NCI-H748 (cell line): ENCODE measurements around the gene CIT.

Source experiments
- DNase-seq: peaks from one replicate; lab custom pipeline; 2025; ENCODE audit not compliant: unreplicated experiment; lab: John Stamatoyannopoulos, UW

CIT gene

DNA sequence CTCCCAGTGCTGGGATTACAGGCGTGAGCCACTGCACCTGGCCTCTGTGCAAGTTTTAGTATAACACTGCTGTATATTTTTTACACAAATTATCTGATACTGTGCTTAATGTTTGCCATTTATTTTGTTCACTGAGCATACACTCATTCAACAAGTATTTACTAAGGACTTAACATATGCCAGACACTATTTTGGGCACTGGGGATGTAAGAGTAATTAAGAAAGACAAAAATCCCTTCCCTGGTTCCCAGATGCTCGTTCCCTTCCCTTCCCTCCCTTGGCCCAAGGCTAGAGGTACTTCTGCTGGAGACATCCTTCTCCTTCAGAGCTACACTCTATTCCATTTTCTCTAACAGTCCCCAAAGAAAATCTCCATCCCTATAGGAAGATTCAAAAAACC lies 12.5 kb downstream of the CIT start:
- no peak for DNase-seq

DNA sequence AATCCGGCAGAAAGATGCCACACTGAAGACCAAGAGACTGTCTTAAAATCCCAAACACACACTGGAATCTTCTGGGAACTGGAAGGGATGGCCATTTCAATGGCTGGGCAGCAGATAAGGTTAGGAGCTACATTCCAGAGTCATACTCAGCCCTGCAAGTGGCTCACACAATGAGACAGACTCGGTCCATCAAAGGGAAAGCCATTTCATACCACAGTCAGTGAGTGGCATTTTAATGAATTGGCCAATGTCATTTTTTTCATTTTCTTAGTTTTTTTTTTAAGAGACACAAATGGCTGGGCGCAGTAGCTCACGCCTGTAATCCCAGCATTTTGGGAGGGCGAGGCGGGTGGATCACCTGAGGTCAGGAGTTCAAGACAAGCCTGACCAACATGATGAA lies 17.9 kb downstream of the CIT start:
- no peak for DNase-seq

DNA sequence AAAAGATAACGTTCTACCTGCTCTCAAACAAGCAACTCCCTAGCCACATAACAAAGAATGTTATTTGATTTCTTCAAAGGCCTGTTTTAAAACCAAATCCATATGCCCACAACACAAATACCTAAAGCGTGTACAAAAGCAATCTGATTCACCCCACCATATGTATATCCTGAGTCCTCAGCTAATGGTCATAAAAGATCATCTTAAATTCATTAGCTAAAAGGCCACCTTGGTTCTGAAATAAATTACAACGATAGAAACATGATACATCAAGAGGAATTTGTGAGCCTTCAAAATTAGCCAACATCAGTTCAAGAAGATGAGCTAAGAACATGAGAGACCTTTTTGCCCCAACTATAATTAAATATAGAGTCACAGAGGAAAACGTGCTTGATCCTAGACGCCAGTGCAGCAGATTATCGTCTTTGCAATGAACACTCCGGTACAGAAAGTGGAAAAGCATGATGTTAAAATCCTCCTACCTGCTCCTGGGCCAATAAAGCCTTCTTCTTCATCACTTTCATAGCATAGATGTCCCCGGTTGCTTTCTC lies 20.0 kb downstream of the CIT start:
- DNase-seq = no peak

DNA sequence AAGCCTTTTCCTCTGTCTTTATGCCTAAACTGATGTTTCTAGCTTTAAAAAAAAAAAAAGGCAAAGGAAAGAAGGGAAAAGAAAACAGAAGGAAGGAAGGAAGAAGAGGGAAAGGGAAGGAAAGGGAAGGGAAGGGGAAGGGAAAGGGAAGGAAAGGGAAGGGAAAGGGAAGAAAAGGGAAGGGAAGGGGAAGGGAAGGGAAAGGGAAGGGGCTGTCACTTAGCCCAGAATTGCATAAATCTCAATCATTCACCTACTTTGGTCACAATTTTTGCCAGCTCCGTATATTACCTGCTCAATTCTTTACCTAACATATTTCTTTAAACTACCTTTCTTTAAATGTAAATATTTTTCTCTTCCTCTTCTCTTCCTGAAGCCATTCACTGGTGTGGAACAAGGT lies 26.8 kb downstream of the CIT start:
- DNase-seq = no peak

DNA sequence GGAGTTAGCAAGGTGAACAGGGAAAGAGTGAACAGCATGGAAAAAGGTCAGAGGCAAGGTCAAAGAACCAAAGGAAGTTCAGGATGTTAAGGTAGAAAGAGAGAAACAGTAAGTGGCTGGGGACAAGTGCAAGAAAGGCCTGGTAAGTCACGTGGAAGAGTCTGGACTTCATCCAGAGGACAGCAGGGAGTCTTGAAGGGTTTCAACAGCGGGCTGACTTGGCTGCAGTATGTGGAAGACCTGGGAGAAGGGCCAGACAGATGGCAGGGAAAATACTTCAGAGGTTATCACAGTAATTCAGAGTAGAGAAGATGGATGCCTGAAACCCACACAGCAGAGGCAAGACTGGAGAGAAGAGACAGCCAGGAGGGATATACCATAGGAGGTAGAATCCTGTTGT lies 34.0 kb downstream of the CIT start:
- DNase-seq = no peak

DNA sequence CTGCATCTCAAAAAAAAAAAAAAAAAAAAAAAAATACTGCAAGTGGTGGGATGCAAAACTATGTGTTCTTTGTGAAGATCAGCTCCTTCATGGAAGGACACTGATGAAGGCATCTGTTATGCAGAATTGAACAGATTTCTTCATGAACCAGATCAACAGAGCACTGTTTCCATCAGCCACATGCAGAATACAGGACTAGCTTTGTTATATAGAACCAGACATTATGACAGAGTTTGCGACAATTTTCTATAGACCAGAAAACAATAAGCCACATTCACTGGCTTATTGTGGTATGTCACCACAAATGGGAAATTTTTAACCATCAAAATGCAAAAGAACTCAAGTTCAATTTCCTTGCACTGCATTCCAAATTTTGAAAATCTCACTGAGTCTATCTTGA lies 34.7 kb downstream of the CIT start:
- DNase-seq = no peak

DNA sequence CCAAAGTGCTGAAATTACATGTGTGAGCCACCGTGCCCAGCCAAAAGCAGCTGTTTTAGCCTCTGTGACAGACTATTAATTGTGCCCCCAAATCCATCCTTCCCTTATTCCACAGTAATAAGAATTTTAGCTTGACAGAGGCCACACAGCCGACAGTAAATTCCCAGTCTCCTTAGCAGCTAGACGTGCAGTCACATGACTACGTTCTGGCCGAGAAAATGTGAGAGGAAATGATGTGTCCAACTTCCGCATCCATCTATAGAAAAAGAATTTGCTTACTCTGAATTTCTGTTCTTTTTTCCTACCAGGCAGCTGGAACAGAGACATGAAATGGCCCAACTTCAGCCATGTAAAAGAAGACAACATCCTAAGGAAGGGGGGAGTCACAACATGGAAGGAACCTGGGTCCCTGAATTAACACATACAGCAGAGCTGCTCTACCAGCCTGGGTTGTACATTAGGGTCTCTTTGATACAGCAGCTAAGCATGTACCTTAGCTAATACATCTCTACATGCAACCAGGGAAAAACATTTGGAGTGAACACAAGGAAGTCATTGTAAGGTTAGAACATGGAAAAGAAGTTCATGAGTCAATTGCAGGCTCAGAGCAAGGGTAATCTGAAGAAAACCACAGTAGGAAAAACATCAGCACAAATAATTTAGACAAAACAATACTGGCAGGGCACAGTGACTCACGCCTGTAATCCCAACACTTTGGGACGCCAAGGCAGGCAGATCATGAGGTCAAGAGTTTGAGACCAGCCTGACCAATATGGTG lies 35.5 kb downstream of the CIT start:
- DNase-seq = no peak

DNA sequence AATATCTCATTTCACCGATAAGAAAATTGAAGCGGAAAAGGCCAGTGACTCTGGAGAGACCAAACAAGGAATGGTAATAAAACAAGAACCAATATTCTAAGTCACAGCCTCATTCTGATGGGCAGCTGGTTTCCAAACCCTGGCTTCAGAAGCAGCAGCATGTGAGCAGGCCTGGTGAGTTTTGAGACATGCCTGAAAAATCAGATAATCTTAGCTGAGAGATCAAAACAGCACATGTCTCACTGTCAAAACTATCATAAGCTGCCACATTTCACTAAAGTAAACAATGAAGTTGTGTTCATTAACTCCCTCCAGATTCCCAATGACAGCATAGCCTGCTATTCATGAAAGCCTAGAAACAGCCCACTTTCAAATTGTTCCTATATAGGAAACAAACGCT lies 36.5 kb downstream of the CIT start:
- DNase-seq = no peak

DNA sequence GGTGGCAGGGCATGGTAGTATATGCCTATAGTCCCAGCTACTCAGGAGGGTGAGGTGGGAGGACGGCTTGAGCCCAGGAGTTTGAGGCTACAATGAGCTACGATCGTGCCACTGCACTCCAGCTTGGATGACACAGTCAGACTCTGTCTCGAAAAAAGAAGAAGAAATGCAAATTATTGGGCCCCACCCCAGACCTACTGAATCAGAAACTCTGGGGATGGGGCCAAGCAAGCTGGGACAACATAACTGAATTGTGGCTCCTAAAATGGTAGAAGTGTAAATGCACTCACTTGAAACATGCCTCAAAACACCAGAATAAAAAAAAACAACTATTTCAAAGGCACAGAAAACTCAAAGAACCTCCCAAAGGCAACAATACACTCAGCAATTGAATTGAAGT lies 37.0 kb downstream of the CIT start:
- no peak for DNase-seq

DNA sequence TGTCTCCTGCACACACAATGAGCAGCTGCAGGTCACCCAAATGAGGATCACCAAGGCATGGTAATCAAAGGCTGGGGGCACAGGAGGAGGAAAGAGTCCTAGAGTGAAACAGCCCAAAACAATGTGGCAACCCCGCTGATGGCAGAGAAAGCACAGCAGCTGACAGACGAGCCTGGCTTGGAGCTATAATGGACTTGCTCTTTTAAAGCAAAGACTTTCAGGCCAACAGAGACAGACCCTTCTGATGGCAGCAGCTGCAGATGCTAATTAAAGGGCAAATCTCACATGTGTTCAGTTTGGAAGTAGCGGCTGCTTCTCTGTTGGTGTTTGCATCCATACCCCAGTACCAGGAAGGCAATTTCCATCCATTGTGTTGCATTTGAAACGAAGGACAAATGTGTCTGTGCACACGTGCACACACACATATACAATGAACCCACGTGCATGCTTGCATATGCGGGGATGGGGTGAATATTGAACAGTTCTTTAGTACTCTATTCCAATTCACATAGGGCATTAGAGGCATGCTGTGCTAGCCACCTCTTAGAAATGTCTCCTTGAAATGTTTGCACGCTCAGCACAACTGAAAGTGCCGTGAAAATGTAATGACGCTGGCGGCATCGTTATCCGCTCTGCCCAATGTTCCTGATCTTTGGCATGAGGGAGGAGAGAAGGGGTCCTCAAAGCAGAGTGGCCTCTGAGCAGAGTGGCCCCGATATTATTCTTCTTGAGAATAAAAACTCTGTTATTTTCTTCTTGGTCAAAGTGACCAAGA lies 38.1 kb downstream of the CIT start:
- DNase-seq = no peak

DNA sequence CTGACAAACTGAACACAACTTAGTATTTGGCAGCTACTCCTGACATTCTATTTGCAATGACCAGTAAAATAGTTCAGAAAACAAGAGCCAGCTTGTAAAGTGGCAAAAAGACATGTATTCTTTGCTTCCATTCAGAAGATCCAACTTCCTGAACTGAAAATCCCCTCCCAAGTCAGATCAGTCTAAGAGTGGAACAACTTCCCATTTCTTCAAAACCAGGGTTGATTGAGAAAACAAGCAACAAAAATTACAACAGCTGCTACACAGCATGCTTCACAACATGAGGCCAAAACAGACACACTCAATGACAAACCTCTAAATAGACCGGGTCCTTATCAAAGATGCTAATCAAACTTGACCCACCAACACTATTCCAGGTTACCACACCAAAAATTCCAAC lies 40.3 kb downstream of the CIT start:
- no peak for DNase-seq

DNA sequence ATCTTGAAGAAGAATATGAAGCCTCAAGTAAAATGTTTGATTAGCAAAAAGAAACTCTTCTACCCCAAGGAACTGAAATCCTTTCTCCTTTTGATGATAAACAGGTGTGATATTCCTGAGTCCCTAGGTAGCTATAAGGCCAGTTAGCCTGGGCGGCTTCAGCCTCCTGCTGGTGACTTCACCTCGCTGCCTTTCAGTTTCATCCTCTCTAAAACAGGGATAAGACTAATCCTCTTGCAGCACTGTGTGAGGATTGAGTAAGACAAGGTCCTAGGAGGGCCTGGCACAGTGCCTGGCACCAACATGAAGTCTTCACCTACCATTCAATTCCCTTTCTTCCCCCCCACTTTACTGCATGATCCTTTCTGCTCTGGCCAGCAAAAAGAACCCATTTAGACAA lies 42.1 kb downstream of the CIT start:
- no peak for DNase-seq

DNA sequence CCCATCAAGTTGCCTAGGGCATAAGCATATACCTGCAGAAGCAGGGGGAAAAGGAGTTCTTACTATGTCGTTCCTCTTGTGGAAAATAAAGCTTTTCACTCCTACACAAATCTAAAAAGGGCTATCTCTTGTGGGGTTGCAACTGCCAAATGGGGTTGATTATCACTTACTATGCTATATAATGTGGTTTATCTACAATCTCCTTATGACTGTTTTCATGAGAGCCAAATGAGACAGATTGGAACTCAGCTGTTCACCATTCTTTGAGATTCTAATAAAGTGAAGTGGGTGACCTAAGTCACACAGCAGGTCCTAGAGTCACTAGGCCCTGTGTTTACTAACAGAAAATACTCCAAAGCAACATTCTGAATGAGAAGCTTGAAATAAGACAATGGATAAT lies 47.7 kb downstream of the CIT start:
- no peak for DNase-seq

DNA sequence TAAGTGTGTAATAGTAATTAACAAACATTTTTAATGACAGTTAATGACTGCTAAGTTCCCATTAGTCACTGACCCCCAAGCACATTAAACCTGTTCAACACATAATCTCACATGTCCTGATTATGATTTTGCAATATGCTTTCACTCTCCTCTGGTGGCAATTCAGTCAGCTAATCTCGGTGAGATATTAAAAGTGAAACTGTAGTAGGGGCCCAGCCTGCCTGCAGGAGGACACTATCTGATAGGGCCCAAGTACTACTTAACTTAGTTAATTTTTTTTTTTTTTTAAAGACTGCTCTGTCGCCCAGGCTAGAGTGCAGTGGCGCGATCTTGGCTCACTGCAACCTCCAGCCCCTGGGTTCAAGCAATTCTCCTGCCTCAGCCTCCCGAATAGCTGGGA lies 48.8 kb downstream of the CIT start:
- DNase-seq = no peak

DNA sequence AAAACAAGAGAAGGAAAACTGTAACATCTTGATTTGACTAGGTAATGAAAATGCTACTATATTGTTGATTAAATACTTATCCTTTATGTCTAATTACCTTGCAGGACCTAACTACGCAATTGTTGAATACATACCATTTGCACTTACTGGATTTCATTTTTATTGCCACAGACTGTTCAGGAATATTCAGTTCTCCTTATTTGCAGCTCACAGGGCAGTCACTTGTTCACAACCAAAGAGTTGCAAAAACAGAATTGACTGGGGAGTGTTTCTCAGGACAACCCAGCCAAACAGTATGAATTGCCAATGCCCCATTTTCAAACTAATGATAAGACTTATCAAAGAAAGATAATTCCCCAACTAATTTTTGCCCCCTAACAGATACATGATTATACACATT lies 49.4 kb downstream of the CIT start:
- no peak for DNase-seq

DNA sequence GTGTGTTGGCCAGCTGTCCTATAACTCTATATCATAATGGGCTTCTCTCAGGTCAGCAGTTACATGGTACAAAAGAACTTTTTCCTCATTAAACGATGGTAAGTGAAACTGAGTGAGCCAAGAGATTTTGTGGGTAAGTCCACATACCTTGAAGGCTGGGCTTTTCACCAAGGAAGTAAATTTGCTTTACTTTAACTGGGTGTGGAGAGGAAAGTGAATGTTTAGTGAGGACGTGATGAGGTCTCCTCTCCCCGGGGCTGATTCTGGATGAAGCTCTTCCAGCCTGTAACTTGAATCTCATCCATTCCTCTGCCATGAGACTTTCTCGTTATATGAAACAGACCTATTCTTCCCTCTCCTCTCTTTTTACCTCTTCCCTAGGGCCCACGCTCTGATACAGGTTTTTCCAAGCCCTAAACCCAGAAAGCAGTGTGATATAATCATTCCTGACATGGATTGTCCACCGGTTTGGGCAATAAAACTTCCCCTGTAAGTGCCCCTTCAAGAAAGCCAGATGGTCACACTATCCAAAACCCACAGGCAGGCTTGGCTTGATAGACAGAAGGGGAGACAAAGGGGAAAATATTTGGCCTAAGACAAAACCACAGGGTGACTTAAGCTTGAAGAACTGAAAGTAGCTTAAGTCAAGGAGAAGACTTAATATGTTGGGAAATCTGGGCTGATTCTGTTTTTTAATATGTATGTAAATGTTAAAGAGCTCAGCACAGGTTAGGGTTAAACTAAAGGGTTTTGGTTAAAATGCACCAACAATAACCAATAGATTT lies 50.3 kb downstream of the CIT start:
- no peak for DNase-seq

DNA sequence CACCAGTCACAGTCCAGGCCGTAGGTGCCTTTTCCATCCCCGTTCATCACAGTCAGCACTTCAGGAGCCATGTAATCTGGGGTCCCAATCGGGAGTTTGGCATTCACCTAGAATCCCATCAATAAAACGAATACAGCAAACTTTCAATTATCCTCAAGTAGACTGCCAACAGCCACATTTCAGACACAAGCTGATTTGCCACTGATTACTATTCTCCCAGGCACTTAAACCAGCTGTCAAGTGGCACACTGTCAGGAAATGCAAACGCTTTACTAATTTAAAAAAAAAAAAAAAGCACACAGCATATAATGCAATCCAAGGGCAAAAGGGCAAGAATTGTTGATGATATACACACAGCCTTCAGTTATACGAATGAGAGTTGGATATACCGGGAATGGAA lies 51.9 kb downstream of the CIT start:
- no peak for DNase-seq

DNA sequence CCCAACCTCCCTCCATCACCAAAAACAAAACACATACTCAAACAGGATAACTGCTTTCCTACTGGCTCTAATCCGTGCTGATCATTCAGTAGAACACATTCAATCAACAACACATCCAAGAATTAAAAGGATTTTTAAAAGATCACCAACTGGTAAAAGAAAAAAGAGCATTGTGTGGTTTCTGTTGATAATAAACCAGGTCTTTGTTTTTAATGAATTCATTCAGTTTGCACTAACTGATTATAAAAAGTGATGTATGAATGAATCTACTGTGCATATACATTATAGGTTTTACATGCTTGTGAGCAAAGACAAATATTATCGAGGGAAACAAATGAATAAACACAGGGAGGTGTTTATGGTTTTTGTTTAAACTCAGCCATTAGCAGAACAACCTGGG lies 55.1 kb downstream of the CIT start:
- DNase-seq = no peak

DNA sequence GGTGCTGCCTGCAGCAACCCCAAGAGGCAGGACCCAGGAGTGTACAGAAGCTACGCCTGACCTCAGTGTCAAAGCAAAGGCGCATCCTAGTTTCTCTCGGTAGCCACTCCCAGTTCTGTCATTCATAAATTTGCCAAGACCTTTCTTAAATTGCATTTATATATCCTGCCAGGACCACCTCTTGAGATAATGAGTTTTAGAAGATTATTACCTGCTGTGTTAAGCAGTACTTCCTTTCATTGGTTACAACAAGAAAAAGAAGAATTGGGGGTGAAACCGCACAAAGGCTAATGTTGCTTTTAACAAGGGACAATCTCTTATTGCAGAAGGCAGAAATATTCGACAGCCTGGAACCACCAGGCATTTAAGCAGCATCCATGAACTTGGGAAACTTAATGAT lies 57.8 kb downstream of the CIT start:
- no peak for DNase-seq

DNA sequence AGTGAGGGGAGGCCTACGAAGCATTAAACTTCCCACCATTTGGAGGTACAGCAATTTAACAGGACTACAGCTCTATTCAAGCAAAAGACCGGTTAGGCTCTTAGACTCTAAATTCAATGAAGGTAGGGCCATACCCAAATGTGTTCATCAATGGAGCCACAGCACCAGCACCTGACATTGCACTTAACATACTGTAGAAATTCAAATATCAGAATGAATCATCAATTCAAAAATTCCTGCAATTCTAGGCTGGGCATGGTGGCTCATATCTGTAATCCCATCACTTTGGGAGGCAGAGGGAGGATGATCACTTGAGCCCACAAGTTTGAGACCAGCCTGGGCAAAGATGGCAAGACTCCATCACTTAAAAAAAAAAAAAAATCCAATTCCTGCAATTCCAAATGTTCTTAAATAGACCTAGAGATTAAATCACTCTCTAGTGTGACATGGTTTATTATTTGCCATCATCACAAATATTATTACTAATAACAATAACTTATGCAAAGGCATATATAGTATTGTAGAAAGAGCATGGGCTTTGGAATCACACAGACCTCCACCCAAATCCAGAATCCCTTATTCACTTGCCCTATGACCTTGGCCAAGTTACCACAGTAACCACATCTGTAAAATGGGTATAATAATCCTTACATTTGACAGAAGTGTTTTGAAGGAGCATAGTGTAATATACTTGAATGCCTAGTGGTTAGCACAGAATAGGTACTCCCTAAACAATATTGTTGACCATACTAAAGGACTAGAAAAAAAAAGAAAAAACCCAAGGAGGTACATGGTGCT lies 59.4 kb downstream of the CIT start:
- no peak for DNase-seq

DNA sequence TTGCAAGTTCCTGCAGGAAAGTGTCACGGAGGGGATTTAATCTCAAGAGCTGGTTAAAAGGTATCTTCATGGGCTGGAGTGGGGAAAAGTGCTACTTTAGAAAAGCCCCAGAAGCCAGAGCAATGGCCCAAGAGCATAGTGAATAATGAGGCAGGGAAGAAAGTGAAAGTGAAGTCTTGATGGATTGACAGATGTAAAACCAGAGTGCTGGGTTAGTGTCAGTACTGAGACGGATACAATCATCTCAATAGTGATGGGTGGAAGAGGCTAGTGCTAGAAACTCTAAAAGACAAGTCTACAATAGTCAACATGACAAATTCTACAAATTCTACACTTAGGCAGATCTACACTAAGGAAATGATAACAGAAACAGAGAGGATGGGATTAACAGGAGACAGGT lies 68.1 kb downstream of the CIT start:
- DNase-seq = no peak
